ENCODE measurements around the gene TCP11L1. TPM values are rescaled to one million over a fixed set of nuclear protein-coding genes. Genes with fewer than 3 reads are reported as not detected.
"Not testable (repeated sequence)": the region's sequence is repeated elsewhere in the genome, so short reads cannot be mapped to it uniquely, and the experiment has no call there.

Gene TCP11L1
- total RNA-seq, 4 donors from 2014 or later = 33.5 to 73.6 (median 55.4) TPM

GRCh38 chr11:33027846-33028536 lies 11.4 kb upstream of the TCP11L1 start:
- ATAC-seq = no peak
- Histone ChIP-seq H3K9me3 (no peaks in the 10 kb centered on the region), H3K4me1 (no peaks in the 10 kb centered on the region), H3K36me3 (no peaks in the 10 kb centered on the region), H3K4me3 (no peak overlapping the region), H3K27me3 (no peaks in the 10 kb centered on the region), H3K27ac (no peak overlapping the region)
- WGBS, 2 donors (ENCODE audit: low coverage in 1 of 2) = 60 to 64% methylated on average over 4 of the region's 4 CpGs
- TF ChIP-seq POLR2AphosphoS5 (IDR thresholded peaks at IDR 0.05) = no peak
- no peak for TF ChIP-seq POLR2A (IDR thresholded peaks at IDR 0.05)
- no peak for TF ChIP-seq EP300 (IDR thresholded peaks at IDR 0.05)
- no peak for TF ChIP-seq CTCF (IDR thresholded peaks at IDR 0.05)

GRCh38 chr11:33028537-33028914 lies 10.8 kb upstream of the TCP11L1 start:
- Histone ChIP-seq H3K27ac (no peak overlapping the region), H3K4me1 (no peaks in the 10 kb centered on the region), H3K9me3 (no peaks in the 10 kb centered on the region), H3K36me3 (no peaks in the 10 kb centered on the region), H3K4me3 (no peak overlapping the region), H3K27me3 (no peaks in the 10 kb centered on the region)
- 67 to 71% methylated on average over 1 to 2 of the region's 2 CpGs for WGBS, 2 donors (ENCODE audit: low coverage in 1 of 2)
- no peak for ATAC-seq
- TF ChIP-seq POLR2A (IDR thresholded peaks at IDR 0.05) = no peak
- TF ChIP-seq EP300 (IDR thresholded peaks at IDR 0.05) = no peak
- TF ChIP-seq CTCF (IDR thresholded peaks at IDR 0.05) = no peak
- TF ChIP-seq POLR2AphosphoS5 (IDR thresholded peaks at IDR 0.05) = no peak

GRCh38 chr11:33029218-33029617 lies 10.2 kb upstream of the TCP11L1 start:
- WGBS, 2 donors (ENCODE audit: low coverage in 1 of 2) = 85 to 86% methylated on average over 4 to 6 of the region's 6 CpGs
- H3K27me3 ChIP-seq, H3K27ac ChIP-seq, H3K4me3 ChIP-seq, ATAC-seq, H3K4me1 ChIP-seq, H3K9me3 ChIP-seq, H3K36me3 ChIP-seq: not testable (repeated sequence)

GRCh38 chr11:33033493-33033892 lies 5.9 kb upstream of the TCP11L1 start:
- WGBS, 2 donors (ENCODE audit: low coverage in 1 of 2) = 58 to 65% methylated on average over 4 of the region's 4 CpGs
- no peak overlapping the region for H3K4me3 ChIP-seq
- no peaks in the 10 kb centered on the region for H3K27me3 ChIP-seq
- TF ChIP-seq EP300 (IDR thresholded peaks at IDR 0.05) (no peak), CTCF (IDR thresholded peaks at IDR 0.05) (no peak), POLR2AphosphoS5 (IDR thresholded peaks at IDR 0.05) (no peak)
- H3K27ac ChIP-seq = no peak overlapping the region
- H3K36me3 ChIP-seq = no peaks in the 10 kb centered on the region
- no peaks in the 10 kb centered on the region for H3K9me3 ChIP-seq
- no peak for ATAC-seq
- H3K4me1 ChIP-seq = peaks cover 0 to under 1% (median 0%) of the 10 kb centered on the region in 3 donors

- Histone ChIP-seq H3K4me1 (peaks cover 0 to 4% (median 0%) of the 10 kb centered on the region in 3 donors), H3K9me3 (no peaks in the 10 kb centered on the region), H3K36me3 (no peaks in the 10 kb centered on the region), H3K27ac (no peak overlapping the region), H3K4me3 (no peak overlapping the region), H3K27me3 (no peaks in the 10 kb centered on the region)
- TF ChIP-seq CTCF (IDR thresholded peaks at IDR 0.05) (no peak), EP300 (IDR thresholded peaks at IDR 0.05) (no peak), POLR2A (IDR thresholded peaks at IDR 0.05) (no peak), POLR2AphosphoS5 (IDR thresholded peaks at IDR 0.05) (no peak)
- WGBS, 2 donors (ENCODE audit: low coverage in 1 of 2) = 100% methylated on average over 1 of the region's 1 CpG
- no peak for ATAC-seq
Observed at GRCh38 chr11:33035011-33035410, 4.4 kb upstream of the TCP11L1 start.

Data from gastroesophageal sphincter (tissue), 4 donors.